KOPT-K1 (cell line): ENCODE measurements around the gene ARHGEF7.

ENCODE experiments used
- H3K27ac ChIP-seq: fragments of 200-600 bp; sonication (generic); 2 replicates; pipeline ENCODE4 v1.5.1; 2016; ENCODE audit warnings: antibody characterized with exemption, mild to moderate bottlenecking, low read depth, low read length; ENCODE audit not compliant: poor library complexity, severe bottlenecking
- H3K36me3 ChIP-seq: fragments of 200-600 bp; sonication (generic); 2 replicates; pipeline ENCODE4 v1.5.1; 2017; ENCODE audit warnings: antibody characterized with exemption, mild to moderate bottlenecking, low read length, moderate library complexity; ENCODE audit not compliant: insufficient read depth
- H3K9me3 ChIP-seq: fragments of 200-600 bp; sonication (generic); 2 replicates; pipeline ENCODE4 v1.5.1; 2017; ENCODE audit warnings: antibody characterized with exemption, low read length, mild to moderate bottlenecking; ENCODE audit not compliant: insufficient read depth, poor library complexity, severe bottlenecking

Gene ARHGEF7

GRCh38 chr13:111139873-111140561, 24.9 kb downstream of the ARHGEF7 start:
- no peaks in the 10 kb centered on the region for H3K36me3 ChIP-seq
- no peak overlapping the region for H3K27ac ChIP-seq
- H3K9me3 ChIP-seq, result no peaks in the 10 kb centered on the region

- Histone ChIP-seq H3K27ac (no peak overlapping the region), H3K9me3 (no peaks in the 10 kb centered on the region), H3K36me3 (no peaks in the 10 kb centered on the region)
Observed at GRCh38 chr13:111140562-111141105, 25.5 kb downstream of the ARHGEF7 start.

- Histone ChIP-seq H3K9me3 (no peaks in the 10 kb centered on the region), H3K27ac (no peak overlapping the region), H3K36me3 (no peaks in the 10 kb centered on the region)
Observed at GRCh38 chr13:111142472-111142871, 27.4 kb downstream of the ARHGEF7 start.

- no peak overlapping the region for H3K27ac ChIP-seq
- no peaks in the 10 kb centered on the region for H3K36me3 ChIP-seq
- no peaks in the 10 kb centered on the region for H3K9me3 ChIP-seq
Observed at GRCh38 chr13:111143865-111144540, 28.9 kb downstream of the ARHGEF7 start.

- no peaks in the 10 kb centered on the region for H3K36me3 ChIP-seq
- H3K9me3 ChIP-seq, result no peaks in the 10 kb centered on the region
- H3K27ac ChIP-seq, result no peak overlapping the region
Observed at GRCh38 chr13:111145071-111145470, 30.0 kb downstream of the ARHGEF7 start.

GRCh38 chr13:111145506-111145905, 30.4 kb downstream of the ARHGEF7 start:
- Histone ChIP-seq H3K36me3 (no peaks in the 10 kb centered on the region), H3K9me3 (no peaks in the 10 kb centered on the region), H3K27ac (no peak overlapping the region)

- Histone ChIP-seq H3K36me3 (peaks cover 4% of the 10 kb centered on the region), H3K9me3 (no peaks in the 10 kb centered on the region), H3K27ac (peak overlapping the region; percentile 79)
Observed at GRCh38 chr13:111152844-111153243, 37.7 kb downstream of the ARHGEF7 start.

GRCh38 chr13:111153279-111153976, 38.3 kb downstream of the ARHGEF7 start:
- no peaks in the 10 kb centered on the region for H3K9me3 ChIP-seq
- H3K36me3 ChIP-seq, result peaks cover 10% of the 10 kb centered on the region
- peak overlapping the region; percentile 79 for H3K27ac ChIP-seq

- H3K9me3 ChIP-seq, result no peaks in the 10 kb centered on the region
Observed at GRCh38 chr13:111153977-111154332, 38.8 kb downstream of the ARHGEF7 start.

GRCh38 chr13:111156421-111156820, 41.3 kb downstream of the ARHGEF7 start:
- Histone ChIP-seq H3K9me3 (no peaks in the 10 kb centered on the region), H3K36me3 (peaks cover 40% of the 10 kb centered on the region), H3K27ac (no peak overlapping the region)

More at GRCh38 chr13:111153977-111154332, 38.8 kb downstream of the ARHGEF7 start:
- Histone ChIP-seq H3K27ac (peak overlapping the region; percentile 79), H3K36me3 (peaks cover 16% of the 10 kb centered on the region)

GRCh38 chr13:111158136-111158805, 43.2 kb downstream of the ARHGEF7 start:
- H3K9me3 ChIP-seq, result no peaks in the 10 kb centered on the region
- peaks cover 53% of the 10 kb centered on the region for H3K36me3 ChIP-seq
- no peak overlapping the region for H3K27ac ChIP-seq

GRCh38 chr13:111159362-111160320, 44.5 kb downstream of the ARHGEF7 start:
- Histone ChIP-seq H3K9me3 (no peaks in the 10 kb centered on the region), H3K36me3 (peaks cover 63% of the 10 kb centered on the region), H3K27ac (no peak overlapping the region)

- Histone ChIP-seq H3K36me3 (peaks cover 74% of the 10 kb centered on the region), H3K9me3 (no peaks in the 10 kb centered on the region), H3K27ac (no peak overlapping the region)
Observed at GRCh38 chr13:111160648-111161047, 45.5 kb downstream of the ARHGEF7 start.
